Activated T-cell treated with anti-CD3 and anti-CD28 coated beads, Interleukin-2, amount 50 U/mL, for 72 hours (primary cell): ENCODE results near the gene METTL1. TPM values are rescaled to one million over a fixed set of nuclear protein-coding genes. Genes with fewer than 3 reads are reported as not detected.
A peak's percentile ranks its signal among the peaks of the same experiment; 100 is the strongest.

ENCODE experiments used
- ATAC-seq, 2 donors: fragments of 150-1000 bp; cut with Tn5 transposase; replicated peaks in 1 of 2; 2 replicates each; pipeline ENCODE4 v1.10.0; 2021; ENCODE audit warnings: moderate library complexity in 2 of 2, mild to moderate bottlenecking in 1 of 2
- DNase-seq, 2 donors: peaks; one replicate each; pipeline ENCODE4 v3.0.0; 2021 to 2022; ENCODE audit warnings: mixed read lengths in 1 of 2
- H3K27ac Mint-ChIP-seq: one replicate; pipeline ENCODE4 v1.8.0; 2022; ENCODE audit warnings: mild to moderate bottlenecking, moderate library complexity, mixed read lengths
- H3K27me3 Mint-ChIP-seq: one replicate; pipeline ENCODE4 v1.8.0; 2022; ENCODE audit warnings: low read depth, mixed read lengths
- H3K36me3 Mint-ChIP-seq, 2 donors: one replicate each; pipeline ENCODE4 v1.8.0; 2022; ENCODE audit warnings: mixed read lengths in 2 of 2, mild to moderate bottlenecking in 1 of 2; ENCODE audit not compliant: insufficient read depth in 2 of 2
- H3K4me1 Mint-ChIP-seq: one replicate; pipeline ENCODE4 v1.8.0; 2022; ENCODE audit warnings: low read depth, mixed read lengths
- H3K4me3 Mint-ChIP-seq, 2 donors: one replicate each; pipeline ENCODE4 v1.8.0; 2022; ENCODE audit warnings: mild to moderate bottlenecking in 2 of 2, mixed read lengths in 2 of 2, moderate library complexity in 2 of 2
- H3K9me3 Mint-ChIP-seq, 2 donors: one replicate each; pipeline ENCODE4 v1.8.0; 2022; ENCODE audit warnings: mixed read lengths in 2 of 2
- total RNA-seq, 2 donors: library from RNA; stranded (reverse); gene quantifications; one replicate each; pipeline ENCODE4 v1.2.3, GENCODE V29; 2022

METTL1 gene
- total RNA-seq, 2 donors from 2014 or later, result 18.7 TPM

DNA sequence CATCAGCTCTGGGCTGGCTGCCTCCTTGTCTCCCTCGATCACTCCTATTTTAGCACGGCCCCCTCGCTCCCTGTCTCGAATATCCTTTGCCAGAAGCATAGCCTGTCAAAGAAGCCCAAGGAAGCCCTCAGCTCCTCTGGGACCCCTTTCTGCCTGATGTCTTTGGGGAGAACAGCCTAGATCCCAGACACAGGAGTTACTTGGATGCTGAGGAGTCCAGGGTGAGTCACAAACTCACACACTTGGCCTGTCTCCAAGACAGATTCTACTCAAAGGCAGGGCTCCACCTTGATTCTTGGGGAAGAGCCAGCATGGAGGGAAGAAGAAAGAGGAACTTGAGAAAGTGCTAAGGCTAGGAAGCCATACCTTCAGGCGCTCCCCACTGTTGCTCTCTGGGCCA lies 38.5 kb upstream of the METTL1 start:
- H3K27me3 Mint-ChIP-seq, result no peaks in the 10 kb centered on the region
- H3K9me3 Mint-ChIP-seq, result no peaks in the 10 kb centered on the region
- no peaks in the 10 kb centered on the region for H3K4me1 Mint-ChIP-seq
- no peak overlapping the region for H3K27ac Mint-ChIP-seq
- DNase-seq (no peak), ATAC-seq (no peak)
- H3K4me3 Mint-ChIP-seq, result no peak overlapping the region
- H3K36me3 Mint-ChIP-seq, result peaks cover 0 to 1% of the 10 kb centered on the region in 2 donors

GRCh38 chr12:57809425-57809824 lies 37.5 kb upstream of the METTL1 start:
- no peak for ATAC-seq
- H3K4me1 Mint-ChIP-seq, result no peaks in the 10 kb centered on the region
- no peaks in the 10 kb centered on the region for H3K27me3 Mint-ChIP-seq
- H3K27ac Mint-ChIP-seq, result no peak overlapping the region
- no peak overlapping the region for H3K4me3 Mint-ChIP-seq
- H3K9me3 Mint-ChIP-seq, result no peaks in the 10 kb centered on the region
- peaks cover 0 to 1% of the 10 kb centered on the region in 2 donors for H3K36me3 Mint-ChIP-seq
- no peak for DNase-seq

GRCh38 chr12:57808351-57808750 lies 36.4 kb upstream of the METTL1 start:
- no peak overlapping the region for H3K27ac Mint-ChIP-seq
- ATAC-seq (no peak), DNase-seq (no peak)
- no peaks in the 10 kb centered on the region for H3K27me3 Mint-ChIP-seq
- H3K36me3 Mint-ChIP-seq, result peaks cover 0 to 1% of the 10 kb centered on the region in 2 donors
- H3K4me3 Mint-ChIP-seq, result no peak overlapping the region
- H3K9me3 Mint-ChIP-seq, result no peaks in the 10 kb centered on the region
- no peaks in the 10 kb centered on the region for H3K4me1 Mint-ChIP-seq

- DNase-seq (no peak), ATAC-seq (no peak)
- H3K9me3 Mint-ChIP-seq, result no peaks in the 10 kb centered on the region
- peaks cover 0 to 4% of the 10 kb centered on the region in 2 donors for H3K36me3 Mint-ChIP-seq
- H3K4me1 Mint-ChIP-seq, result no peaks in the 10 kb centered on the region
- H3K27ac Mint-ChIP-seq, result no peak overlapping the region
- H3K27me3 Mint-ChIP-seq, result no peaks in the 10 kb centered on the region
- H3K4me3 Mint-ChIP-seq, result no peak overlapping the region
These were observed 35.4 kb upstream of the METTL1 start for GRCh38 chr12:57807285-57807684.

DNA sequence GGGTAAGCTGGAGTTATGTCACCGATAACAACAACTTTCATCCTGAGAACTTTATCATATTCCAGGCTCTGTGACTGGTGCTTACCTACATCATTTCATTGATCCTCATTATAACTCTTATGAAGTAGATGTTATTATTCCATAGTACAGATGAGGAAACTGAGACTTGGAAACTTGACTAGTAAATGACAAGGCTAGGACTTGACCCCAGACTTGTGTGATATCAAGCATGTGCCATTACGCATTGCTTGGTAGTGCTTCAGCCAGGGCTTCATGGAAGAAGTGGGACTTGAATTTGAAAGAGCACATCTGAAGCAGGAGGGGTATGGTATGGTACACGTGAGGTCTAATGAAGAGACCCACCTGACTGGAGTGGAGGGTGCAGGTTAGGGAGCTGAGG lies 34.8 kb upstream of the METTL1 start:
- DNase-seq (no peak), ATAC-seq (no peak)
- Mint-ChIP-seq H3K4me3 (no peak overlapping the region), H3K27me3 (no peaks in the 10 kb centered on the region), H3K9me3 (no peaks in the 10 kb centered on the region), H3K36me3 (peaks cover 0 to 4% of the 10 kb centered on the region in 2 donors), H3K27ac (no peak overlapping the region), H3K4me1 (no peaks in the 10 kb centered on the region)

GRCh38 chr12:57803319-57803893 lies 31.5 kb upstream of the METTL1 start:
- peak; percentile 34 to 54 for ATAC-seq
- H3K27me3 Mint-ChIP-seq, result no peaks in the 10 kb centered on the region
- DNase-seq, result peak; percentile 15 to 29
- H3K27ac Mint-ChIP-seq, result no peak overlapping the region
- no peaks in the 10 kb centered on the region for H3K4me1 Mint-ChIP-seq
- H3K9me3 Mint-ChIP-seq, result no peaks in the 10 kb centered on the region
- no peak overlapping the region for H3K4me3 Mint-ChIP-seq
- H3K36me3 Mint-ChIP-seq, result peaks cover 0 to 13% of the 10 kb centered on the region in 2 donors

DNA sequence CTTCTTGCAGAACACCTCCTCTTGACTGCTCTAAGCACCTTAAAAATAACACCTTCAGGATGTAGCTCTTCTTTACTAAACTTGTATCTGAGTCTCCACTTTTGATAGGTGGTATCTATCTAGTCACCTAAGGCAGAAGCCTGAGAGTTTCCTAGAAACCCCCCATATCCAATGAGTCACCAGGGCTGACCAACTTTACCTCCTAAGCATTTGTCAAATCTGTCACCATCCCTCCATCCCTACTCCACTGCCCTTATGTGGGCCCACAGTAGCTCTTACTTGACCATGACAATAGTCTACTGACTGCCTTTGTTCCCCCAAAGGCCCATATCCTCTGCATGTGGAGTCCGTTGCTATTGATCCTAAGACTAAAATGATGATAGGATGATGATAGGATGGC lies 30.7 kb upstream of the METTL1 start:
- H3K27me3 Mint-ChIP-seq, result no peaks in the 10 kb centered on the region
- H3K4me1 Mint-ChIP-seq, result no peaks in the 10 kb centered on the region
- no peak overlapping the region for H3K27ac Mint-ChIP-seq
- DNase-seq (no peak), ATAC-seq (peak in 1 of 2 donors; percentile 47)
- no peak overlapping the region for H3K4me3 Mint-ChIP-seq
- peaks cover 0 to 13% of the 10 kb centered on the region in 2 donors for H3K36me3 Mint-ChIP-seq
- H3K9me3 Mint-ChIP-seq, result no peaks in the 10 kb centered on the region

- H3K27me3 Mint-ChIP-seq, result no peaks in the 10 kb centered on the region
- H3K36me3 Mint-ChIP-seq, result peaks cover 0 to 16% of the 10 kb centered on the region in 2 donors
- H3K9me3 Mint-ChIP-seq, result no peaks in the 10 kb centered on the region
- DNase-seq, result no peak
- no peaks in the 10 kb centered on the region for H3K4me1 Mint-ChIP-seq
- ATAC-seq, result no peak
- no peak overlapping the region for H3K27ac Mint-ChIP-seq
- no peak overlapping the region for H3K4me3 Mint-ChIP-seq
These were observed 29.1 kb upstream of the METTL1 start for GRCh38 chr12:57800965-57801364.

GRCh38 chr12:57797933-57798332 lies 26.0 kb upstream of the METTL1 start:
- H3K4me1 Mint-ChIP-seq, result peaks cover 12% of the 10 kb centered on the region
- no peaks in the 10 kb centered on the region for H3K27me3 Mint-ChIP-seq
- H3K27ac Mint-ChIP-seq, result peak overlapping the region; percentile 32
- DNase-seq (no peak), ATAC-seq (no peak)
- H3K4me3 Mint-ChIP-seq, result no peak overlapping the region
- no peaks in the 10 kb centered on the region for H3K9me3 Mint-ChIP-seq
- peaks cover under 1 to 27% of the 10 kb centered on the region in 2 donors for H3K36me3 Mint-ChIP-seq

- H3K4me1 Mint-ChIP-seq, result peaks cover 12% of the 10 kb centered on the region
- no peaks in the 10 kb centered on the region for H3K9me3 Mint-ChIP-seq
- DNase-seq (no peak), ATAC-seq (no peak)
- no peak overlapping the region for H3K4me3 Mint-ChIP-seq
- H3K27ac Mint-ChIP-seq, result no peak overlapping the region
- H3K27me3 Mint-ChIP-seq, result no peaks in the 10 kb centered on the region
- peaks cover 2 to 25% of the 10 kb centered on the region in 2 donors for H3K36me3 Mint-ChIP-seq
These were observed 25.1 kb upstream of the METTL1 start for GRCh38 chr12:57796996-57797395.

- no peaks in the 10 kb centered on the region for H3K27me3 Mint-ChIP-seq
- ATAC-seq, result no peak
- H3K9me3 Mint-ChIP-seq, result no peaks in the 10 kb centered on the region
- peaks cover 2 to 25% of the 10 kb centered on the region in 2 donors for H3K36me3 Mint-ChIP-seq
- peaks cover 12% of the 10 kb centered on the region for H3K4me1 Mint-ChIP-seq
- no peak overlapping the region for H3K4me3 Mint-ChIP-seq
- H3K27ac Mint-ChIP-seq, result peak overlapping the region; percentile 66
- DNase-seq, result no peak
These were observed 23.4 kb upstream of the METTL1 start for GRCh38 chr12:57795354-57795753.

- Mint-ChIP-seq H3K27ac (peak overlapping the region; percentile 79), H3K36me3 (peaks cover 2 to 20% of the 10 kb centered on the region in 2 donors), H3K4me1 (peaks cover 12% of the 10 kb centered on the region), H3K4me3 (peak overlapping the region in 1 of 2 donors; percentile 23), H3K9me3 (no peaks in the 10 kb centered on the region), H3K27me3 (no peaks in the 10 kb centered on the region)
- DNase-seq, result no peak
- ATAC-seq, result no peak
These were observed 22.0 kb upstream of the METTL1 start for GRCh38 chr12:57793920-57794319.

DNA sequence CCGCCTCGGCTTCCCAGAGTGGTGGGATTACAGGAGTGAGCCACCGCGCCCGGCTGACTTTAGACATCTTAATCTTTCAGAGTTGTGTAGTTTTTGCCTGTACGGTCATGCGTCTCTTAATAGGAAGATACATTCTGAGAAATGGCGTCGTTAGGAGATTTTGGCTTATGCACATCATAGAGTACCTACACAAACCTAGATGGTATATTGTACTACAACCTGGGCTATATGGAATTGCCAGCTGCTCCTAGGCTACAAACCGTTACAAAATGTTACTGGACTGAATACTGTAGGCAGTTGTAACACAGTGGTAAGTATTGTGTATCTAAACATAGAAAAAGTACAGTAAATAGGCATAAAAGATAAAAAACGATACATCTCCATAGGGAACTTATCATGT lies 12.0 kb upstream of the METTL1 start:
- Mint-ChIP-seq H3K9me3 (no peaks in the 10 kb centered on the region), H3K27ac (peak overlapping the region; percentile 62), H3K36me3 (peaks cover 0 to 26% of the 10 kb centered on the region in 2 donors), H3K4me1 (peaks cover 20% of the 10 kb centered on the region), H3K27me3 (no peaks in the 10 kb centered on the region), H3K4me3 (peak overlapping the region; percentile 65 to 72)
- DNase-seq (no peak), ATAC-seq (no peak)

GRCh38 chr12:57783466-57783801 lies 11.5 kb upstream of the METTL1 start:
- peak overlapping the region; percentile 97 for H3K27ac Mint-ChIP-seq
- no peak for DNase-seq
- no peak for ATAC-seq

More at GRCh38 chr12:57783466-57783801, 11.5 kb upstream of the METTL1 start:
- H3K36me3 Mint-ChIP-seq, result peaks cover 0 to 24% of the 10 kb centered on the region in 2 donors
- H3K4me1 Mint-ChIP-seq, result peaks cover 20% of the 10 kb centered on the region
- no peaks in the 10 kb centered on the region for H3K27me3 Mint-ChIP-seq
- no peaks in the 10 kb centered on the region for H3K9me3 Mint-ChIP-seq
- H3K4me3 Mint-ChIP-seq, result peak overlapping the region; percentile 98
